CD4-positive, CD25-positive, alpha-beta regulatory T cell (primary cell): Measurements from ENCODE around the gene RYR2. TPM values are rescaled to one million over a fixed set of nuclear protein-coding genes. Genes with fewer than 3 reads are reported as not detected.
"Not testable (repeated sequence)": the region's sequence is repeated elsewhere in the genome, so short reads cannot be mapped to it uniquely, and the experiment has no call there.

Source experiments
- ATAC-seq, 2 donors: fragments of 150-1000 bp; cut with Tn5 transposase; one replicate each; pipeline ENCODE4 v1.10.0; 2021; ENCODE audit warnings: low read depth in 2 of 2, moderate number of reproducible peaks in 2 of 2, moderate library complexity in 1 of 2
- DNase-seq, 3 donors: peaks; one replicate each; pipeline versions ENCODE4 v3.0.0 to v3.0.0-alpha.2; 2012 to 2022; ENCODE audit warnings: mixed read lengths in 1 of 3
- H3K27ac ChIP-seq: one replicate; pipeline ENCODE4 v1.7.0; 2013; ENCODE audit warnings: mild to moderate bottlenecking, low read length; ENCODE audit not compliant: insufficient read depth, poor library complexity, severe bottlenecking
- H3K27me3 ChIP-seq: one replicate; pipeline ENCODE4 v1.7.0; 2013; ENCODE audit warnings: low read length; ENCODE audit not compliant: control insufficient read depth, insufficient read depth
- H3K36me3 ChIP-seq: one replicate; pipeline ENCODE4 v1.7.0; 2013; ENCODE audit warnings: mild to moderate bottlenecking, low read length, moderate library complexity; ENCODE audit not compliant: control insufficient read depth, insufficient read depth
- H3K4me1 ChIP-seq: 2 replicates; pipeline ENCODE4 v1.7.0; 2013; ENCODE audit warnings: mild to moderate bottlenecking, low read length; ENCODE audit not compliant: insufficient read depth, control insufficient read depth, poor library complexity, severe bottlenecking
- H3K4me3 ChIP-seq: one replicate; pipeline ENCODE4 v1.7.0; 2013; ENCODE audit warnings: low read depth, mild to moderate bottlenecking, low read length, moderate library complexity
- H3K9me3 ChIP-seq, 2 experiments: 1 replicate in 1 of 2; 2 replicates in 1 of 2; pipeline ENCODE4 v1.7.0; 2013; ENCODE audit warnings: low read length in 2 of 2, mild to moderate bottlenecking in 1 of 2, moderate library complexity in 1 of 2; ENCODE audit not compliant: control insufficient read depth in 2 of 2
- H3K27ac Mint-ChIP-seq, 3 donors: one replicate each; pipeline ENCODE4 v1.8.0; 2020 to 2022; ENCODE audit warnings: mild to moderate bottlenecking in 3 of 3, mixed read lengths in 3 of 3, moderate library complexity in 2 of 3
- H3K27me3 Mint-ChIP-seq: one replicate; pipeline ENCODE4 v1.8.0; 2022; ENCODE audit warnings: mild to moderate bottlenecking, mixed read lengths
- H3K36me3 Mint-ChIP-seq: one replicate; pipeline ENCODE4 v1.8.0; 2020; ENCODE audit warnings: mixed read lengths
- H3K4me1 Mint-ChIP-seq, 4 donors: one replicate each; pipeline ENCODE4 v1.8.0; 2020 to 2022; ENCODE audit warnings: mixed read lengths in 4 of 4, mild to moderate bottlenecking in 1 of 4
- H3K4me3 Mint-ChIP-seq, 4 donors: one replicate each; pipeline ENCODE4 v1.8.0; 2020 to 2022; ENCODE audit warnings: mild to moderate bottlenecking in 4 of 4, mixed read lengths in 4 of 4, moderate library complexity in 3 of 4
- H3K9me3 Mint-ChIP-seq, 7 donors: one replicate each; pipeline ENCODE4 v1.8.0; 2020 to 2022; ENCODE audit warnings: mixed read lengths in 7 of 7, mild to moderate bottlenecking in 3 of 7, moderate library complexity in 2 of 7
- polyA plus RNA-seq, 4 donors: library from polyadenylated mRNA; unstranded; fragments of 300-500 nt; fragmentation: Illumina TruSeq; gene quantifications; one replicate each; pipeline ENCODE4 v1.2.3, GENCODE V29; 2021
- total RNA-seq: library from RNA; stranded (reverse); gene quantifications from one replicate; pipeline ENCODE4 v1.2.3, GENCODE V29; 2022

RYR2 gene
- total and polyA plus RNA-seq, 5 donors from 2014 or later, result 0.02 to 0.40 TPM; not detected in 3

- no peak overlapping the region for H3K27ac ChIP-seq
- peaks cover 0 to 2% (median 0%) of the 10 kb centered on the region in 7 donors for H3K9me3 Mint-ChIP-seq
- ATAC-seq (no peak), DNase-seq (no peak)
- no peak overlapping the region for H3K4me3 Mint-ChIP-seq
- H3K27me3 Mint-ChIP-seq, result no peaks in the 10 kb centered on the region
- no peak overlapping the region for H3K27ac Mint-ChIP-seq
- no peaks in the 10 kb centered on the region for H3K27me3 ChIP-seq
- no peak overlapping the region for H3K4me3 ChIP-seq
- H3K4me1 Mint-ChIP-seq, result peaks cover 0 to 5% (median 0%) of the 10 kb centered on the region in 4 donors
- no peaks in the 10 kb centered on the region for H3K4me1 ChIP-seq
- no peaks in the 10 kb centered on the region for H3K36me3 ChIP-seq
- no peaks in the 10 kb centered on the region for H3K9me3 ChIP-seq
- H3K36me3 Mint-ChIP-seq, result no peaks in the 10 kb centered on the region
These were observed 762.5 kb downstream of the RYR2 start for GRCh38 chr1:237804516-237804915.

- Mint-ChIP-seq H3K27me3 (no peaks in the 10 kb centered on the region), H3K9me3 (peaks cover 0 to 1% (median 0%) of the 10 kb centered on the region in 7 donors), H3K4me1 (peaks cover 0 to 5% (median 0%) of the 10 kb centered on the region in 4 donors), H3K4me3 (no peak overlapping the region), H3K36me3 (no peaks in the 10 kb centered on the region), H3K27ac (no peak overlapping the region)
- Histone ChIP-seq H3K4me3 (no peak overlapping the region), H3K9me3 (no peaks in the 10 kb centered on the region), H3K4me1 (no peaks in the 10 kb centered on the region), H3K27me3 (no peaks in the 10 kb centered on the region), H3K36me3 (no peaks in the 10 kb centered on the region), H3K27ac (no peak overlapping the region)
- DNase-seq (no peak), ATAC-seq (no peak)
These were observed 767.1 kb downstream of the RYR2 start for GRCh38 chr1:237809099-237809498.

- H3K36me3 Mint-ChIP-seq, result no peaks in the 10 kb centered on the region
- no peak overlapping the region for H3K27ac Mint-ChIP-seq
- H3K27me3 ChIP-seq, result no peaks in the 10 kb centered on the region
These were observed 769.6 kb downstream of the RYR2 start for GRCh38 chr1:237811633-237812032.

GRCh38 chr1:237812061-237812460 lies 770.1 kb downstream of the RYR2 start:
- Mint-ChIP-seq H3K9me3 (peaks cover 0 to 2% (median 0%) of the 10 kb centered on the region in 7 donors), H3K27ac (no peak overlapping the region), H3K36me3 (no peaks in the 10 kb centered on the region), H3K27me3 (no peaks in the 10 kb centered on the region), H3K4me1 (peaks cover 0 to under 1% (median 0%) of the 10 kb centered on the region in 4 donors), H3K4me3 (no peak overlapping the region)
- ATAC-seq, result no peak
- no peaks in the 10 kb centered on the region for H3K36me3 ChIP-seq
- H3K4me1 ChIP-seq, result no peaks in the 10 kb centered on the region
- H3K9me3 ChIP-seq, result no peaks in the 10 kb centered on the region
- no peak overlapping the region for H3K27ac ChIP-seq
- H3K27me3 ChIP-seq, result no peaks in the 10 kb centered on the region
- DNase-seq, result no peak
- no peak overlapping the region for H3K4me3 ChIP-seq

More at GRCh38 chr1:237811633-237812032, 769.6 kb downstream of the RYR2 start:
- H3K9me3 ChIP-seq, result no peaks in the 10 kb centered on the region
- H3K4me3 ChIP-seq, result no peak overlapping the region
- DNase-seq (peak in 1 of 3 donors; percentile 2), ATAC-seq (no peak)
- H3K36me3 ChIP-seq, result no peaks in the 10 kb centered on the region
- peaks cover 0 to 4% (median 0%) of the 10 kb centered on the region in 4 donors for H3K4me1 Mint-ChIP-seq
- H3K27me3 Mint-ChIP-seq, result no peaks in the 10 kb centered on the region
- H3K4me3 Mint-ChIP-seq, result no peak overlapping the region
- H3K4me1 ChIP-seq, result no peaks in the 10 kb centered on the region
- H3K27ac ChIP-seq, result no peak overlapping the region
- peaks cover 0 to 2% (median 0%) of the 10 kb centered on the region in 7 donors for H3K9me3 Mint-ChIP-seq

GRCh38 chr1:237814319-237814924 lies 772.4 kb downstream of the RYR2 start:
- no peak overlapping the region for H3K27ac Mint-ChIP-seq
- no peak overlapping the region for H3K4me3 Mint-ChIP-seq
- no peaks in the 10 kb centered on the region for H3K27me3 Mint-ChIP-seq

GRCh38 chr1:237817277-237817676 lies 775.3 kb downstream of the RYR2 start:
- DNase-seq (no peak), ATAC-seq (no peak)
- no peak overlapping the region for H3K4me3 ChIP-seq
- no peaks in the 10 kb centered on the region for H3K27me3 ChIP-seq
- Mint-ChIP-seq H3K4me1 (no peaks in the 10 kb centered on the region), H3K36me3 (no peaks in the 10 kb centered on the region), H3K4me3 (no peak overlapping the region), H3K9me3 (peaks cover 0 to 7% (median 0%) of the 10 kb centered on the region in 7 donors), H3K27ac (no peak overlapping the region), H3K27me3 (no peaks in the 10 kb centered on the region)
- H3K27ac ChIP-seq, result no peak overlapping the region
- no peaks in the 10 kb centered on the region for H3K4me1 ChIP-seq
- H3K36me3 ChIP-seq, result no peaks in the 10 kb centered on the region
- no peaks in the 10 kb centered on the region for H3K9me3 ChIP-seq

More at GRCh38 chr1:237814319-237814924, 772.4 kb downstream of the RYR2 start:
- Histone ChIP-seq H3K36me3 (no peaks in the 10 kb centered on the region), H3K4me3 (no peak overlapping the region), H3K9me3 (no peaks in the 10 kb centered on the region), H3K4me1 (no peaks in the 10 kb centered on the region), H3K27me3 (no peaks in the 10 kb centered on the region), H3K27ac (no peak overlapping the region)
- H3K9me3 Mint-ChIP-seq, result peaks cover 0 to 6% (median 0%) of the 10 kb centered on the region in 7 donors
- no peaks in the 10 kb centered on the region for H3K36me3 Mint-ChIP-seq
- no peaks in the 10 kb centered on the region for H3K4me1 Mint-ChIP-seq
- DNase-seq (peak in 1 of 3 donors; percentile 3), ATAC-seq (no peak)

GRCh38 chr1:237820634-237821033 lies 778.6 kb downstream of the RYR2 start:
- H3K36me3 Mint-ChIP-seq, H3K27ac ChIP-seq, H3K9me3 ChIP-seq, H3K4me1 Mint-ChIP-seq, H3K4me3 ChIP-seq, H3K9me3 Mint-ChIP-seq, H3K27me3 Mint-ChIP-seq, H3K27me3 ChIP-seq, H3K4me1 ChIP-seq, H3K4me3 Mint-ChIP-seq, ATAC-seq, H3K27ac Mint-ChIP-seq, H3K36me3 ChIP-seq, DNase-seq: not testable (repeated sequence)

- Mint-ChIP-seq H3K4me3 (no peak overlapping the region), H3K9me3 (peaks cover 0 to 5% (median 0%) of the 10 kb centered on the region in 7 donors), H3K36me3 (no peaks in the 10 kb centered on the region), H3K4me1 (no peaks in the 10 kb centered on the region), H3K27me3 (no peaks in the 10 kb centered on the region), H3K27ac (no peak overlapping the region)
- DNase-seq, result no peak
- Histone ChIP-seq H3K4me3 (no peak overlapping the region), H3K27me3 (no peaks in the 10 kb centered on the region), H3K27ac (no peak overlapping the region), H3K9me3 (no peaks in the 10 kb centered on the region), H3K4me1 (no peaks in the 10 kb centered on the region), H3K36me3 (no peaks in the 10 kb centered on the region)
- ATAC-seq, result no peak
These were observed 790.9 kb downstream of the RYR2 start for GRCh38 chr1:237832858-237833257.
